ENCODE results near the gene LCN6.

The LCN6 gene

DNA sequence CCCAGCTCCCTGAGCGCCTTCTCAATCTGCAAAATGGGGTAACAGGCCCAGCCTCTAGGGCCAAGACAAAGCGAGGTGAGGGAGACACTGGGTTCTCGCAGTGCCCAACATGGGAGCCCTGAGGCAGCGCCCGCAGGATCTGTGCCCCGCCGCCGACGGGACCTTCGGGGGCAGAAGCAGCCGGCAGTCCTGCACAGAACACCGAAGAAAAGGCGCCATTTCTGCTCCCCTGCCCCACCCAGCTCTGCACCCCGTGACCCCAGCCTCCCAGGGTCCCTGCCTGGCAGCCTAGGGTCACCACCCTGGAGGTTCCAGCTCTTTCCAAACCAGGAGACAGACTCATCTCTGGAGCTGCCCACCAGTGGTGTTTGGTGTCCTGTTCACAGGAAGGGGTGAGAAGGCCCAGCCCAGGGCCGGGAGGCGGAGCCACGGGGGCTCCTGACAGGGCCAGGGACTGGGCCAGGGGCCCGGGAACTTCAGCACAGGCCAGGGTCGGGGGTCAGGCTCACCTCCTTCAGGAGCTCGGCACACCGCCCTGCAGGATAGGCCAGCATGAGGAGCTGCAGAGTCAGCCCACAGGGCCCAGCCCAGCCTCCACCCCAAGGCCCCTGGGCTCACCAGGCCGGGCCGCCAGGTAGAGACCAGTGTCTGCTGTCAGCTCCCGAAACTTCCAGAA, 6.4 kb upstream of the LCN6 start:
- Histone ChIP-seq H3K36me3 (ENCODE audit: insufficient read depth, low read length) (no peaks in the 10 kb centered on the region), H3K9ac (ENCODE audit: low read depth, low read length, poor library complexity, severe bottlenecking) (no peak overlapping the region), H3K9me2 (replicated peaks; ENCODE audit: low read depth, low read length) (no peaks in the 10 kb centered on the region), H4K20me1 (ENCODE audit: insufficient read depth, low read length, poor library complexity, severe bottlenecking) (no peaks in the 10 kb centered on the region), H3K79me2 (ENCODE audit: insufficient read depth, low read length) (no peaks in the 10 kb centered on the region), H3K9me3 (ENCODE audit: insufficient read depth, low read depth, low read length) (peaks cover 9% of the 10 kb centered on the region; the same call in 1 of the 2 replicates), H2AFZ (ENCODE audit: low read length) (no peak overlapping the region), H3K4me1 (ENCODE audit: insufficient read depth, low read length, poor library complexity, severe bottlenecking) (no peaks in the 10 kb centered on the region), H3K27me3 (ENCODE audit: insufficient read depth, low read length, poor library complexity, severe bottlenecking) (no peaks in the 10 kb centered on the region), H3K4me2 (ENCODE audit: low read depth, low read length, poor library complexity, severe bottlenecking) (no peak overlapping the region), H3F3A (ENCODE audit: low read depth) (no peaks in the 10 kb centered on the region), H3K4me3 (ENCODE audit: low read length, poor library complexity, severe bottlenecking) (no peak overlapping the region)
- TF ChIP-seq, protein P1, sequence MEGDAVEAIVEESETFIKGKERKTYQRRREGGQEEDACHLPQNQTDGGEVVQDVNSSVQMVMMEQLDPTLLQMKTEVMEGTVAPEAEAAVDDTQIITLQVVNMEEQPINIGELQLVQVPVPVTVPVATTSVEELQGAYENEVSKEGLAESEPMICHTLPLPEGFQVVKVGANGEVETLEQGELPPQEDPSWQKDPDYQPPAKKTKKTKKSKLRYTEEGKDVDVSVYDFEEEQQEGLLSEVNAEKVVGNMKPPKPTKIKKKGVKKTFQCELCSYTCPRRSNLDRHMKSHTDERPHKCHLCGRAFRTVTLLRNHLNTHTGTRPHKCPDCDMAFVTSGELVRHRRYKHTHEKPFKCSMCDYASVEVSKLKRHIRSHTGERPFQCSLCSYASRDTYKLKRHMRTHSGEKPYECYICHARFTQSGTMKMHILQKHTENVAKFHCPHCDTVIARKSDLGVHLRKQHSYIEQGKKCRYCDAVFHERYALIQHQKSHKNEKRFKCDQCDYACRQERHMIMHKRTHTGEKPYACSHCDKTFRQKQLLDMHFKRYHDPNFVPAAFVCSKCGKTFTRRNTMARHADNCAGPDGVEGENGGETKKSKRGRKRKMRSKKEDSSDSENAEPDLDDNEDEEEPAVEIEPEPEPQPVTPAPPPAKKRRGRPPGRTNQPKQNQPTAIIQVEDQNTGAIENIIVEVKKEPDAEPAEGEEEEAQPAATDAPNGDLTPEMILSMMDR (conservative IDR thresholded peaks at IDR 0.05; ENCODE audit: low read length), result no peak
- TF ChIP-seq EZH2phosphoT487 (IDR thresholded peaks at IDR 0.05; ENCODE audit: borderline replicate concordance), result no peak

DNA sequence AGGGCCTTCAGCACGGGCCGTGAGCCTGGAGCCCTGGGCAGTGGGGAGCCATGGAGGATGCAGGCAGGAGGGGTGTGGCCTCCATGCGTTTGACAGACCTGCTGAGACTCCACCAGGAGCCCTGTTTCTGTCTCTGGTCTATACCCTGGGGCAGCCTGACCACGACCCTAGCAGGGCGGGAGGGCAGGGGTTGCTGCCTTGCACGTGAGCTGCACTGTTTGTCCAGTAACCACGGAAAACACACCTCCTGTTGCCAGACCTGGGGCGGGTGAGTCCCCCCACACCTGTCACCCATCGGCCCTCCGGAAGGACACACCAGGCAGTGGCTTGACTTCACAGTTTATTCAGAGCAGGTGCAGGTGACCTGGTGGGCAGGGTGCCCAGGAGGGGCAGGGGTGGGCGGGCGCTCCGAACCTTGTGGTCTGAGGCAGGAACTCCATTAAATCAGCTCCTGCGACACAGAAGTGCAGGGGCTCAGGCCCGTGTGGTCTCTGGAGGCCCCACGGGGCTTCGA, 5.8 kb upstream of the LCN6 start:
- Histone ChIP-seq H3K27me3 (ENCODE audit: insufficient read depth, low read length, poor library complexity, severe bottlenecking) (no peaks in the 10 kb centered on the region), H4K20me1 (ENCODE audit: insufficient read depth, low read length, poor library complexity, severe bottlenecking) (no peaks in the 10 kb centered on the region), H3K9me2 (replicated peaks; ENCODE audit: low read depth, low read length) (no peaks in the 10 kb centered on the region), H3F3A (ENCODE audit: low read depth) (no peaks in the 10 kb centered on the region), H3K4me3 (ENCODE audit: low read length, poor library complexity, severe bottlenecking) (no peak overlapping the region), H3K9ac (ENCODE audit: low read depth, low read length, poor library complexity, severe bottlenecking) (no peak overlapping the region), H2AFZ (ENCODE audit: low read length) (no peak overlapping the region), H3K9me3 (ENCODE audit: insufficient read depth, low read depth, low read length) (peaks cover 9% of the 10 kb centered on the region; the same call in 1 of the 2 replicates), H3K4me2 (ENCODE audit: low read depth, low read length, poor library complexity, severe bottlenecking) (no peak overlapping the region), H3K79me2 (ENCODE audit: insufficient read depth, low read length) (no peaks in the 10 kb centered on the region), H3K4me1 (ENCODE audit: insufficient read depth, low read length, poor library complexity, severe bottlenecking) (no peaks in the 10 kb centered on the region), H3K36me3 (ENCODE audit: insufficient read depth, low read length) (no peaks in the 10 kb centered on the region)
- no peak for TF ChIP-seq EZH2phosphoT487 (IDR thresholded peaks at IDR 0.05; ENCODE audit: borderline replicate concordance)
- TF ChIP-seq, protein P1 (conservative IDR thresholded peaks at IDR 0.05; ENCODE audit: low read length), result no peak

DNA sequence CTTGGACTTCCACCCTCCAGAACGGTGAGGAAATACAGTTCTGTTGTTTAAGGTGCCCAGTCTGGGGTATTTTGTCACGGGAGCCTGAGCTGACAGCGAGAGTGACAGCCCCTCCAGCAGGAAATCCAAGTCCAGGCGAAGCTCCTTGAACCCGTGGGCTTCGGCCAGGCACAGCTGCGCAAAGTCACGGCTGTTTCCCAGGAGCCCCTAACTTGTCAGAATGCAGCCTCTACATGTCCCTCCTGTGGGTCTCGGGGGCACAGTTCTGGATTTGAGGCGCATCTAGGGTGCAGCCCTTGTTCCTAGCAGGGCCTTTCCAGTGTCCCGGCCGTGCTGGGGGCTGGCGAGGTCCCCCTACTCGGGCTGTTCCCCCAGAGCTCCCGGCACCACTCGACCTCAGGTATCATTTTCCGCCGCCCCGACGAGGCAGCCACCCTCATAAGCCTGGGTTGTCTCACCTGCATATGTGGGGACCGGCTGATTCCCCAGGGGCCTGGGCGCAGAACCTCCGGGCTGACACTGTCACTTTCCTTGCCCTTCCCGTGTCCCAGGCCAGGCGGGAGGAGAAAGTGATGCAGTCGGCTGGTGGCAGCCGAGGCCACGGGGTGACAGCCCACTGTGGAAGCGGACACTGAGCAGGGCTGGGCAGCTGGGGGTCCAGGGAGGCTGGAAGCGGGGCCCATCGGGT, 5.2 kb upstream of the LCN6 start:
- Histone ChIP-seq H3K9ac (ENCODE audit: low read depth, low read length, poor library complexity, severe bottlenecking) (no peak overlapping the region), H3F3A (ENCODE audit: low read depth) (no peaks in the 10 kb centered on the region), H3K36me3 (ENCODE audit: insufficient read depth, low read length) (no peaks in the 10 kb centered on the region), H3K4me2 (ENCODE audit: low read depth, low read length, poor library complexity, severe bottlenecking) (no peak overlapping the region), H3K9me3 (ENCODE audit: insufficient read depth, low read depth, low read length) (peaks cover 9% of the 10 kb centered on the region; the same call in 1 of the 2 replicates), H3K4me1 (ENCODE audit: insufficient read depth, low read length, poor library complexity, severe bottlenecking) (no peaks in the 10 kb centered on the region), H4K20me1 (ENCODE audit: insufficient read depth, low read length, poor library complexity, severe bottlenecking) (no peaks in the 10 kb centered on the region), H3K79me2 (ENCODE audit: insufficient read depth, low read length) (no peaks in the 10 kb centered on the region), H3K27me3 (ENCODE audit: insufficient read depth, low read length, poor library complexity, severe bottlenecking) (no peaks in the 10 kb centered on the region), H2AFZ (ENCODE audit: low read length) (no peak overlapping the region), H3K9me2 (replicated peaks; ENCODE audit: low read depth, low read length) (no peaks in the 10 kb centered on the region), H3K4me3 (ENCODE audit: low read length, poor library complexity, severe bottlenecking) (no peak overlapping the region)
- TF ChIP-seq, protein P1 (conservative IDR thresholded peaks at IDR 0.05; ENCODE audit: low read length), result no peak
- TF ChIP-seq EZH2phosphoT487 (IDR thresholded peaks at IDR 0.05; ENCODE audit: borderline replicate concordance), result no peak

All from Loucy (cell line).